GM12878 (cell line): ENCODE measurements around the gene UBASH3A. TPM values are rescaled to one million over a fixed set of nuclear protein-coding genes. Genes with fewer than 3 reads are reported as not detected.

Source experiments
- ATF7 ChIP-seq: fragments of 450-650 bp; IDR thresholded peaks from 2 replicates; pipeline ENCODE4 v1.6.1; 2016; ENCODE audit warnings: low read depth, mild to moderate bottlenecking
- CHD1 ChIP-seq: IDR thresholded peaks from 2 replicates; pipeline ENCODE4 v1.6.1; 2012; ENCODE audit warnings: low read depth, low read length, improper control_type of control experiment
- DPF2 ChIP-seq: fragments of 450-650 bp; IDR thresholded peaks from 2 replicates; pipeline ENCODE4 v1.6.1; 2017; ENCODE audit warnings: mild to moderate bottlenecking
- EED ChIP-seq: sonication (generic); IDR thresholded peaks from 2 replicates; pipeline ENCODE4 v1.6.1; 2016; ENCODE audit warnings: antibody characterized with exemption, low read depth
- EZH2 ChIP-seq: IDR thresholded peaks from 2 replicates; pipeline ENCODE4 v1.6.1; 2012; ENCODE audit warnings: low read depth, mild to moderate bottlenecking, control low read depth, inconsistent platforms, low read length, borderline replicate concordance; ENCODE audit not compliant: control insufficient read depth
- HDGF ChIP-seq: fragments of 450-650 bp; IDR thresholded peaks from 2 replicates; pipeline ENCODE4 v1.6.1; 2016; ENCODE audit warnings: antibody characterized with exemption
- KAT2A ChIP-seq: conservative IDR thresholded peaks from 2 replicates; pipeline ENCODE4 v1.6.1; 2011; ENCODE audit warnings: low read depth, low read length; ENCODE audit not compliant: control insufficient read depth
- MEF2A ChIP-seq: IDR thresholded peaks from 2 replicates; pipeline ENCODE4 v1.6.1; 2011; ENCODE audit warnings: low read depth, mild to moderate bottlenecking, low read length, moderate library complexity; ENCODE audit not compliant: insufficient read depth
- NFYA ChIP-seq: IDR thresholded peaks from 2 replicates; pipeline ENCODE4 v1.6.1; 2011; ENCODE audit warnings: low read depth, mild to moderate bottlenecking, low read length, improper control_type of control experiment, borderline replicate concordance
- RAD51 ChIP-seq: fragments of 450-650 bp; IDR thresholded peaks from 2 replicates; pipeline ENCODE4 v1.6.1; 2016; ENCODE audit warnings: moderate library complexity, mild to moderate bottlenecking, inconsistent platforms
- SMC3 ChIP-seq: IDR thresholded peaks from 2 replicates; pipeline ENCODE4 v1.6.1; 2011; ENCODE audit warnings: low read length, improper control_type of control experiment, borderline replicate concordance
- SREBF2 ChIP-seq: IDR thresholded peaks from 2 replicates; pipeline ENCODE4 v1.6.1; 2012; ENCODE audit warnings: mild to moderate bottlenecking, low read length
- STAT3 ChIP-seq: IDR thresholded peaks from 2 replicates; pipeline ENCODE4 v1.6.1; 2011; ENCODE audit warnings: low read depth, low read length, improper control_type of control experiment
- TARDBP ChIP-seq: IDR thresholded peaks from 2 replicates; pipeline ENCODE4 v1.6.1; 2016; ENCODE audit warnings: borderline replicate concordance
- TCF3 ChIP-seq: IDR thresholded peaks from 2 replicates; pipeline ENCODE4 v1.6.1; 2012; ENCODE audit warnings: low read depth, mild to moderate bottlenecking, low read length, borderline replicate concordance; ENCODE audit not compliant: insufficient read depth
- YBX1 ChIP-seq: fragments of 450-650 bp; IDR thresholded peaks from 2 replicates; pipeline ENCODE4 v1.6.1; 2016; ENCODE audit warnings: antibody characterized with exemption
- ZZZ3 ChIP-seq: IDR thresholded peaks from 2 replicates; pipeline ENCODE4 v1.6.1; 2011; ENCODE audit warnings: low read depth; ENCODE audit not compliant: control insufficient read depth, insufficient read length
- polyA plus RNA-seq, 11 experiments: library from polyadenylated mRNA; depleted of rRNA in 4 of 11; unstranded in 6 of 11; stranded (reverse) in 5 of 11; fragments of >200 nt; fragmentation: Nextera tagmentation in 4 of 11; fragmentation: Illumina TruSeq in 1 of 11; extraction: Ambion mirVana in 4 of 11; extraction: Trizol in 1 of 11; gene quantifications; 1 replicate in 1 of 11; 2 replicates in 10 of 11; pipeline versions ENCODE4 v1.2.1 to v1.2.3, GENCODE V29; 2011 to 2016; ENCODE audit warnings: inconsistent platforms in 2 of 11, missing spikeins in 2 of 11, low read depth in 1 of 11
- total RNA-seq, 4 experiments: library from RNA; depleted of rRNA in 3 of 4; stranded (reverse); fragments of >200 nt in 3 of 4; fragmentation: Illumina TruSeq in 1 of 4; extraction: Trizol in 1 of 4; gene quantifications; 2 replicates each; pipeline versions ENCODE4 v1.2.1 to v1.2.3, GENCODE V29; 2013 to 2021
- TF ChIP-seq, protein P1 (sequence below): fragments of 450-650 bp; IDR thresholded peaks from 2 replicates; pipeline ENCODE4 v1.6.1; 2017; ENCODE audit warnings: mild to moderate bottlenecking, moderate library complexity
- TF ChIP-seq, protein P2 (sequence below): fragments of 450-650 bp; formaldehyde crosslinking; IDR thresholded peaks from 2 replicates; pipeline ENCODE4 v1.4.0; 2020; ENCODE audit warnings: mild to moderate bottlenecking, moderate library complexity
- TF ChIP-seq, protein P3 (sequence below): fragments of 450-650 bp; IDR thresholded peaks from 2 replicates; pipeline ENCODE4 v1.6.1; 2017; ENCODE audit warnings: low read depth, mild to moderate bottlenecking, moderate library complexity

Gene UBASH3A
- total and polyA plus RNA-seq, 10 of the 15 experiments (the other 5 are each of a cell fraction or from before 2014, with no cell fraction given), result 0.04 to 0.39 (median 0.23) TPM; not detected in 1

DNA sequence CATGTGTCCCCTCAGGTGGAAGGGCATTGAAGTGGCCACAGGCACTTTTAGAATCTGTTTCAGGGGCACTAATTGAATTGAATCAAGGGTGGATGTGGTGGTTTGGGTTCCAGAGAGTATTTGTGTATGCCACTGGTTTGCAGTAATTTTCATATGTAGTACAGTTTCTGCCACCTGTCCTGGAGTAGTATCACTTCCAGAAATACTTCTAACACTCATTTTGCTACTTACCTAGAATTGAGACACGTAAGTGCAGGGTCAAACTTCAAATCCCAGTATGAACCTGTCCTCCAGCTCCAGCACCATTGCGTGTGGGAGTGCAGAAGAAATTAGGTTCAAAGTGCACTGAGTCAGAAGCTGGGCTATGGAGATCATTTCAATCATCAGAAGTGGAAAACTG is 65.6 kb downstream of the UBASH3A start (continued):
- TF ChIP-seq, protein P1, sequence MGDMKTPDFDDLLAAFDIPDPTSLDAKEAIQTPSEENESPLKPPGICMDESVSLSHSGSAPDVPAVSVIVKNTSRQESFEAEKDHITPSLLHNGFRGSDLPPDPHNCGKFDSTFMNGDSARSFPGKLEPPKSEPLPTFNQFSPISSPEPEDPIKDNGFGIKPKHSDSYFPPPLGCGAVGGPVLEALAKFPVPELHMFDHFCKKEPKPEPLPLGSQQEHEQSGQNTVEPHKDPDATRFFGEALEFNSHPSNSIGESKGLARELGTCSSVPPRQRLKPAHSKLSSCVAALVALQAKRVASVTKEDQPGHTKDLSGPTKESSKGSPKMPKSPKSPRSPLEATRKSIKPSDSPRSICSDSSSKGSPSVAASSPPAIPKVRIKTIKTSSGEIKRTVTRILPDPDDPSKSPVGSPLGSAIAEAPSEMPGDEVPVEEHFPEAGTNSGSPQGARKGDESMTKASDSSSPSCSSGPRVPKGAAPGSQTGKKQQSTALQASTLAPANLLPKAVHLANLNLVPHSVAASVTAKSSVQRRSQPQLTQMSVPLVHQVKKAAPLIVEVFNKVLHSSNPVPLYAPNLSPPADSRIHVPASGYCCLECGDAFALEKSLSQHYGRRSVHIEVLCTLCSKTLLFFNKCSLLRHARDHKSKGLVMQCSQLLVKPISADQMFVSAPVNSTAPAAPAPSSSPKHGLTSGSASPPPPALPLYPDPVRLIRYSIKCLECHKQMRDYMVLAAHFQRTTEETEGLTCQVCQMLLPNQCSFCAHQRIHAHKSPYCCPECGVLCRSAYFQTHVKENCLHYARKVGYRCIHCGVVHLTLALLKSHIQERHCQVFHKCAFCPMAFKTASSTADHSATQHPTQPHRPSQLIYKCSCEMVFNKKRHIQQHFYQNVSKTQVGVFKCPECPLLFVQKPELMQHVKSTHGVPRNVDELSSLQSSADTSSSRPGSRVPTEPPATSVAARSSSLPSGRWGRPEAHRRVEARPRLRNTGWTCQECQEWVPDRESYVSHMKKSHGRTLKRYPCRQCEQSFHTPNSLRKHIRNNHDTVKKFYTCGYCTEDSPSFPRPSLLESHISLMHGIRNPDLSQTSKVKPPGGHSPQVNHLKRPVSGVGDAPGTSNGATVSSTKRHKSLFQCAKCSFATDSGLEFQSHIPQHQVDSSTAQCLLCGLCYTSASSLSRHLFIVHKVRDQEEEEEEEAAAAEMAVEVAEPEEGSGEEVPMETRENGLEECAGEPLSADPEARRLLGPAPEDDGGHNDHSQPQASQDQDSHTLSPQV, result no peak
- TF ChIP-seq TARDBP, result no peak
- no peak for TF ChIP-seq ZZZ3
- no peak; the same call in 1 of the 2 replicates for TF ChIP-seq RAD51
- no peak for TF ChIP-seq STAT3
- TF ChIP-seq KAT2A, result no peak
- TF ChIP-seq ATF7, result peak; percentile 67
- TF ChIP-seq SMC3, result no peak
- TF ChIP-seq, protein P2, sequence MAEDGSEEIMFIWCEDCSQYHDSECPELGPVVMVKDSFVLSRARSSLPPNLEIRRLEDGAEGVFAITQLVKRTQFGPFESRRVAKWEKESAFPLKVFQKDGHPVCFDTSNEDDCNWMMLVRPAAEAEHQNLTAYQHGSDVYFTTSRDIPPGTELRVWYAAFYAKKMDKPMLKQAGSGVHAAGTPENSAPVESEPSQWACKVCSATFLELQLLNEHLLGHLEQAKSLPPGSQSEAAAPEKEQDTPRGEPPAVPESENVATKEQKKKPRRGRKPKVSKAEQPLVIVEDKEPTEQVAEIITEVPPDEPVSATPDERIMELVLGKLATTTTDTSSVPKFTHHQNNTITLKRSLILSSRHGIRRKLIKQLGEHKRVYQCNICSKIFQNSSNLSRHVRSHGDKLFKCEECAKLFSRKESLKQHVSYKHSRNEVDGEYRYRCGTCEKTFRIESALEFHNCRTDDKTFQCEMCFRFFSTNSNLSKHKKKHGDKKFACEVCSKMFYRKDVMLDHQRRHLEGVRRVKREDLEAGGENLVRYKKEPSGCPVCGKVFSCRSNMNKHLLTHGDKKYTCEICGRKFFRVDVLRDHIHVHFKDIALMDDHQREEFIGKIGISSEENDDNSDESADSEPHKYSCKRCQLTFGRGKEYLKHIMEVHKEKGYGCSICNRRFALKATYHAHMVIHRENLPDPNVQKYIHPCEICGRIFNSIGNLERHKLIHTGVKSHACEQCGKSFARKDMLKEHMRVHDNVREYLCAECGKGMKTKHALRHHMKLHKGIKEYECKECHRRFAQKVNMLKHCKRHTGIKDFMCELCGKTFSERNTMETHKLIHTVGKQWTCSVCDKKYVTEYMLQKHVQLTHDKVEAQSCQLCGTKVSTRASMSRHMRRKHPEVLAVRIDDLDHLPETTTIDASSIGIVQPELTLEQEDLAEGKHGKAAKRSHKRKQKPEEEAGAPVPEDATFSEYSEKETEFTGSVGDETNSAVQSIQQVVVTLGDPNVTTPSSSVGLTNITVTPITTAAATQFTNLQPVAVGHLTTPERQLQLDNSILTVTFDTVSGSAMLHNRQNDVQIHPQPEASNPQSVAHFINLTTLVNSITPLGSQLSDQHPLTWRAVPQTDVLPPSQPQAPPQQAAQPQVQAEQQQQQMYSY (CRISPR knock-in tag), result no peak
- TF ChIP-seq HDGF, result no peak
- TF ChIP-seq NFYA, result no peak
- peak; percentile 80 for TF ChIP-seq EED
- TF ChIP-seq, protein P3, sequence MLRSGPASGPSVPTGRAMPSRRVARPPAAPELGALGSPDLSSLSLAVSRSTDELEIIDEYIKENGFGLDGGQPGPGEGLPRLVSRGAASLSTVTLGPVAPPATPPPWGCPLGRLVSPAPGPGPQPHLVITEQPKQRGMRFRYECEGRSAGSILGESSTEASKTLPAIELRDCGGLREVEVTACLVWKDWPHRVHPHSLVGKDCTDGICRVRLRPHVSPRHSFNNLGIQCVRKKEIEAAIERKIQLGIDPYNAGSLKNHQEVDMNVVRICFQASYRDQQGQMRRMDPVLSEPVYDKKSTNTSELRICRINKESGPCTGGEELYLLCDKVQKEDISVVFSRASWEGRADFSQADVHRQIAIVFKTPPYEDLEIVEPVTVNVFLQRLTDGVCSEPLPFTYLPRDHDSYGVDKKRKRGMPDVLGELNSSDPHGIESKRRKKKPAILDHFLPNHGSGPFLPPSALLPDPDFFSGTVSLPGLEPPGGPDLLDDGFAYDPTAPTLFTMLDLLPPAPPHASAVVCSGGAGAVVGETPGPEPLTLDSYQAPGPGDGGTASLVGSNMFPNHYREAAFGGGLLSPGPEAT, result peak; percentile 85
- no peak for TF ChIP-seq EZH2
- no peak for TF ChIP-seq SREBF2
- TF ChIP-seq TCF3, result peak; percentile 87
- TF ChIP-seq MEF2A, result peak; percentile 81
- no peak for TF ChIP-seq YBX1
- TF ChIP-seq CHD1, result no peak
- peak; percentile 88 for TF ChIP-seq DPF2
